ENCODE results near the gene VPS13C. TPM values are rescaled to one million over a fixed set of nuclear protein-coding genes. Genes with fewer than 3 reads are reported as not detected.

Gene VPS13C
- total and polyA plus RNA-seq, 2 donors (not counting 3 experiments of a cell fraction or from before 2014, with no cell fraction given) = 10.8 to 60.3 TPM

DNA sequence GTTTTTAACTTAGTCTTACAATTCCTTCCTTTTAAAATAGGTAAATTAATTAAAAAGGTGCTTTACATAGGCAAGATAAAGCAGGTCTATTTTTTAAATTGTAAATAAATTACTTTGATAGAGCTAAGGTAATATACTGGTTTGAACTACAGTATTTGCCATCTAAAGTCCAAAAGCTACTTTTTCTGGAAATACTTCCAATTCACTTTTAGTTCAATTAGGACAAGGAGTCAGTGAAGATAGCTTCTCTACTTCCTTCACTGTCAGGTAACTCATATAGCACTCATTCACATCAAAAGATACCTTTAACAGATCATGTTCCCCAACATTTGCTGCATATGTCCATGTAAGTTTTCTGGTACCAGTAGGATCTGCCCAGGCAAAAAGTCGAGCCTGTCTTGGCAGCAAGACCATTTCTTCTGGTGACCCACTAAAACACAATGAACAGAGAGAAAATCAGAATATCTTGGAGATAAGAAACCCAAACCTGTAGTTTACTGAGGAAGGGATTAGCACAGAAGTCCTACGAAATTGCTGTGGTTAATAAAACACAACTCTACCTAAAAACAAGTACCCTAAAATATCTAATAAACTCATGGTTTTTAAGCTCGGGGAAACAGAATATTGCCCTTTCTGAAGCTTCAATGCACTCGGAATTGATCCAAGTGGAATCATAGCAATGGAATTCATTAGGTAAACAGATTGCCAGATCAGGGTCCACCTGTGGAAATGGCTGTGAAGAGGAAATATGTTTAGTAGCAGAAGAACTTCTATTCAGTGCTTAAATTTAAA lies 153.1 kb downstream of the VPS13C start:
- Histone ChIP-seq H3K27me3 (ENCODE audit: control insufficient read depth in 2 of 2, insufficient read depth in 2 of 2, low read length in 2 of 2) (no peaks in the 10 kb centered on the region), H3K36me3 (ENCODE audit: control insufficient read depth in 2 of 2, extremely low read depth in 1 of 2, insufficient read depth in 2 of 2, low read length in 2 of 2) (peaks cover 0 to 9% of the 10 kb centered on the region in 2 experiments), H3K9ac (replicated peaks; ENCODE audit: extremely low read depth, insufficient read depth, low read length) (no peak overlapping the region), H3K4me2 (ENCODE audit: insufficient read depth, low read length) (no peak overlapping the region), H3K4me1 (ENCODE audit: control insufficient read depth, extremely low read depth, insufficient read depth, low read length) (no peaks in the 10 kb centered on the region), H3K4me3 (replicated peaks in 1 of 3; ENCODE audit: insufficient read depth in 1 of 3, low read depth in 1 of 3, low read length in 3 of 3) (no peak overlapping the region), H3K27ac (ENCODE audit: insufficient read depth, low read depth, low read length) (no peak overlapping the region), H3K9me3 (replicated peaks; ENCODE audit: control insufficient read depth, insufficient read depth, low read length) (no peaks in the 10 kb centered on the region), H3K79me2 (ENCODE audit: control insufficient read depth, insufficient read depth, low read length) (no peaks in the 10 kb centered on the region), H3K9me1 (replicated peaks; ENCODE audit: control insufficient read depth, extremely low read depth, insufficient read depth, low read length) (no peaks in the 10 kb centered on the region), H4K20me1 (replicated peaks; ENCODE audit: control insufficient read depth, extremely low read depth, insufficient read depth, low read length) (no peaks in the 10 kb centered on the region), H2AFZ (ENCODE audit: low read depth, low read length) (no peak overlapping the region)
- POLR2A ChIA-PET = no interaction called here
- dilution Hi-C loops (cut with MboI; ENCODE audit: extremely low pct_ligation_motif_present, low sequenced_read_pairs) = no loop called here
- TF ChIP-seq JUN (IDR thresholded peaks at IDR 0.05; ENCODE audit: borderline replicate concordance, insufficient read depth, insufficient read length, low read depth) (no peak), FOS (IDR thresholded peaks at IDR 0.05; ENCODE audit: borderline replicate concordance, insufficient read depth, low read length) (no peak), GATA2 (IDR thresholded peaks at IDR 0.05; ENCODE audit: insufficient read depth, insufficient read length, low read depth, low read length) (no peak), MYC (IDR thresholded peaks at IDR 0.05; ENCODE audit: low read depth, low read length) (no peak), EZH2 (IDR thresholded peaks at IDR 0.05; ENCODE audit: borderline replicate concordance, low read depth, low read length, severe bottlenecking) (no peak), CTCF (IDR thresholded peaks at IDR 0.05; ENCODE audit: extremely low read depth in 1 of 2, insufficient read depth in 1 of 2, low read depth in 1 of 2, low read length in 2 of 2) (no peak), POLR2A (IDR thresholded peaks at IDR 0.05; ENCODE audit: low read depth, low read length) (no peak), POLR2AphosphoS5 (IDR thresholded peaks at IDR 0.05; ENCODE audit: insufficient read depth, low read depth, low read length) (no peak)
- TF ChIP-seq, protein P1, sequence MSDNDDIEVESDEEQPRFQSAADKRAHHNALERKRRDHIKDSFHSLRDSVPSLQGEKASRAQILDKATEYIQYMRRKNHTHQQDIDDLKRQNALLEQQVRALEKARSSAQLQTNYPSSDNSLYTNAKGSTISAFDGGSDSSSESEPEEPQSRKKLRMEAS (IDR thresholded peaks at IDR 0.05; ENCODE audit: insufficient read depth, insufficient read length) = no peak
- DNase-seq (ENCODE audit: low read depth, low spot score) (no peak), FAIRE-seq (no peak)
- CTCF ChIA-PET = interaction anchor here (1.3 kb wide), 1 partner anchor 35 kb away, joined by 5 read pairs; no protein-coding TSS in a partner anchor
- BruUV-seq (replicated peaks) = no TSS peak
- intact Hi-C loops (cut with micrococcal nuclease) = no loop called here

All from endothelial cell of umbilical vein (primary cell).